ENCODE measurements around the gene ATP4A.
"Not testable (repeated sequence)": the region's sequence is repeated elsewhere in the genome, so short reads cannot be mapped to it uniquely, and the experiment has no call there.

The ATP4A gene

DNA sequence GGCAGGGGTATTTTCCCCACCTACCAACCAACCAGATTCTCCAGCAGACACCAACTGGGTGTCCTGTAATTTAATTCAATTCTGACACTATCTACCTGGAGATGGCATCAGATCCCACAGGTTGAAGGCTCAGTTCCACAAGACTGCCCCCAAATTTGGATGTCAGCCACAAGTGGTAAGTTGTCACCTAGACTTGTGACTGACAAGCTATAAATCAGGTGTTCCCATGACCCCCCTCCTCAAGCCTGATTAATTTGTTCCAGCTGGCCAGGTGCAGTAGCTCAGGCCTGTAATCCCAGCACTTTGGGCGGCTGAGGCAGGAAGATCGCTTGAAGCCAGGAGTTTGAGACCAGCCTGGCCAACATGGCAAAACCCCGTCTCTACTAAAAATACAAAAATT is 38.5 kb upstream of the ATP4A start:
- no peak overlapping the region for H3K4me3 ChIP-seq (replicated peaks; ENCODE audit: low read depth, low read length)
- no peak for DNase-seq (ENCODE audit: low read depth)
- TF ChIP-seq, protein P1, sequence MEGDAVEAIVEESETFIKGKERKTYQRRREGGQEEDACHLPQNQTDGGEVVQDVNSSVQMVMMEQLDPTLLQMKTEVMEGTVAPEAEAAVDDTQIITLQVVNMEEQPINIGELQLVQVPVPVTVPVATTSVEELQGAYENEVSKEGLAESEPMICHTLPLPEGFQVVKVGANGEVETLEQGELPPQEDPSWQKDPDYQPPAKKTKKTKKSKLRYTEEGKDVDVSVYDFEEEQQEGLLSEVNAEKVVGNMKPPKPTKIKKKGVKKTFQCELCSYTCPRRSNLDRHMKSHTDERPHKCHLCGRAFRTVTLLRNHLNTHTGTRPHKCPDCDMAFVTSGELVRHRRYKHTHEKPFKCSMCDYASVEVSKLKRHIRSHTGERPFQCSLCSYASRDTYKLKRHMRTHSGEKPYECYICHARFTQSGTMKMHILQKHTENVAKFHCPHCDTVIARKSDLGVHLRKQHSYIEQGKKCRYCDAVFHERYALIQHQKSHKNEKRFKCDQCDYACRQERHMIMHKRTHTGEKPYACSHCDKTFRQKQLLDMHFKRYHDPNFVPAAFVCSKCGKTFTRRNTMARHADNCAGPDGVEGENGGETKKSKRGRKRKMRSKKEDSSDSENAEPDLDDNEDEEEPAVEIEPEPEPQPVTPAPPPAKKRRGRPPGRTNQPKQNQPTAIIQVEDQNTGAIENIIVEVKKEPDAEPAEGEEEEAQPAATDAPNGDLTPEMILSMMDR (IDR thresholded peaks at IDR 0.05; ENCODE audit: low read length, missing control alignments), result no peak

DNA sequence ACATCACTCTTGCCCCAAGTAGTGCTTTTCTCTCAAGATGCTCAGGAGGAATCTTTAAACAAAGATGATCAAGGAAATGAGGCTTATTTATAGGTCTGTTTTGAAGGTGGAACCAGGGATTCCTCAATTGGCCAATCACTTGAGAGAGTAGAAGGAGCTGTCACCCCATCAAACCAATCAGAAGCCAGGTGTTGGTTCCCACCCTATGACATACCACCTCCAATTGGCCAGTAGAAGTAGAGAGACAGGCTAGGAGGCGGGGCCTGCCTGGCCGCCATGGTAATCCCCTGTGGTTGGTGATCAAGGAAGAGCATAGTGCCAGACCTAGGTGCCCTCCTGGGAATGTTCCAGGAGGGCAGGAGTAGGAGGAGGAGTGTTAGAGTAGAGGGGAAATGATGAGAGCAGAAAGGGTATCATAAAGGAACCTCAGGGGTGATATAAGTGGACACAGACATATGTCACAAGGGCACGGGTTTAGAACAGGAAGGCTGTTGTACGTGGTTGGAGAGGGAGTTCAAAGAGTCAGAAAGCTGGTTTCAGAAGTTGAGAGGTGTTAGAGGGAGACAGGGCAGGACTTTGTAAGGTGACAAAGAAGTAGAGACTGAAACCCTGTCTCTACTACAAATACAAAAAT is 33.0 kb upstream of the ATP4A start:
- H3K4me3 ChIP-seq (replicated peaks; ENCODE audit: low read depth, low read length), result no peak overlapping the region
- DNase-seq (ENCODE audit: low read depth), result peak; percentile 14
- TF ChIP-seq, protein P1 (IDR thresholded peaks at IDR 0.05; ENCODE audit: low read length, missing control alignments), result no peak

DNA sequence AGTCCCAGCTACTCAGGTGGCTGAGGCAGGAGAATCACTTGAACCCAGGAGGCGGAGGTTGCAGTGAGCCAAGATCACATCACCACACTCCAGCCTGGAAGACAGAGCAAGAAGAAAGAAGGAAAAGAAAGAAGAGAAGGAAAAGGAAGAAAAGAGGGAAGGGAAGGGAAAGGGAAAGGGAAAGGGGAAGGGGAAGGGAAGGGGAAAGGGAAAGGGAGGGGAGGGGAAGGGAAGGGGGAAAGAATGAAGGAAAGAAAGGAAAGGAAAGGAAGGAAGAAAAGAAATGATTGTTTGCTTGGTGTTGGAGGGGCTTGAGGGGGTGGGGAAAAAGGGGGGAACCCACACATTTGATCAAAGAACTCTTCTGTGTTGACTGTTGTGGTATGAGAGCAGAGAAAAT is 32.5 kb upstream of the ATP4A start:
- no peak for DNase-seq (ENCODE audit: low read depth)
- no peak overlapping the region for H3K4me3 ChIP-seq (replicated peaks; ENCODE audit: low read depth, low read length)
- TF ChIP-seq, protein P1 (IDR thresholded peaks at IDR 0.05; ENCODE audit: low read length, missing control alignments), result no peak

DNA sequence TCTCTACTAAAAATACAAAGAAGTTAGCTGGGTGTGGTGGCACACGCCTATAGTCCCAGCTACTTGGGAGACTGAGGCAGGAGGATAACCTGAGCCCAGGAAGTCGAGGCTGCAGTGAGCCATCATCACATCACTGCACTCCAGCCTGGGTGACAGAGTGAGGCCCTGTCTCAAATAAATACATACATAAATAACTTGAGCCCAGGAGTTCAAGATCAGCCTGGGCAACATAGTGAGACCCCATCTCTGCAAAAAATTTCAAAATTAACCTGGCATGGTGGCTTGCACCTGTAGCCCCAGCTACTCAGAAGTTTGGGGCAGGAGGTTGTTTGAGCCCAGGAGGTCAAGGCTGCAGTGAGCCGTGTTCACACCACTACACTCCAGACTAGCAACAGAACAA is 31.6 kb upstream of the ATP4A start:
- not testable (repeated sequence) for H3K4me3 ChIP-seq (replicated peaks; ENCODE audit: low read depth, low read length); DNase-seq (ENCODE audit: low read depth)

DNA sequence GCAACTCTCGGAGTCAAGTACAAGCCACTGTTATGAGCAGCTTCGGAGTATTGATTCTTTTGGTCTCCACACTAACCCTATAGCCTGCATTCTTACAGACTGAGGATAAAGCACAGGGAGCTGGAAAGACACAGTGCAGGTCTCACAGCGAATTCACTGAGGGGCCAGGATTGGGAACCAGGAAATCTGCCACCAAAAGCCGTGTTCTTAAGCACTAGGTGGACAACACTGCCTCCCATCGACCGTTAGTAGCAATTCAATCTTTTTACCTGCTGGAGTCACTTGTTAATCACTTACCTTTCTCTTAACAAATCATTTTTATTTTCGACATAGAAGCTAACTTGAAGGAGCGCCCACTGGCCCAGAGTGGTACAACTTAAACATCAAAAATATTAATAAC is 28.8 kb upstream of the ATP4A start:
- H3K4me3 ChIP-seq (replicated peaks; ENCODE audit: low read depth, low read length), result no peak overlapping the region
- peak; percentile 71 for DNase-seq (ENCODE audit: low read depth)
- TF ChIP-seq, protein P1 (IDR thresholded peaks at IDR 0.05; ENCODE audit: low read length, missing control alignments), result peak; percentile 63

DNA sequence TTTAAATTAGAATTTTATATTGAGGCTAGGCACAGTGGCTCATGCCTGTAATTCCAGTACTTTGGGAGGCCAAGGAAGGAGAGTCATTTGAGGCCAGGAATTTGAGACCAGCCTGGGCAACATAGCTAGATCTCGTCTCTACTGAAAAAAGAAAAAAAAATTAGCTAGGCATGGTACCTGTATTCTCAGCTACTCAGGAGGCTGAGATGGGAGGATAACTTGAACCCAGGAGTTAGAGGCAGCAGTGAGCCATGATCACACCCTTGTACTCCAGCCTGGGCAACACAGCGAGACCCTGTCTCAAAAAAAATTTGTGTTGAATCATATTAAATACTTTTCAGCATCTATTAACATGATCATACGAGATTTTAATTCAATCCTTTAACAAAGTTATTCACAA is 27.4 kb upstream of the ATP4A start:
- H3K4me3 ChIP-seq (replicated peaks; ENCODE audit: low read depth, low read length), result no peak overlapping the region
- TF ChIP-seq, protein P1 (IDR thresholded peaks at IDR 0.05; ENCODE audit: low read length, missing control alignments), result no peak
- DNase-seq (ENCODE audit: low read depth), result no peak

DNA sequence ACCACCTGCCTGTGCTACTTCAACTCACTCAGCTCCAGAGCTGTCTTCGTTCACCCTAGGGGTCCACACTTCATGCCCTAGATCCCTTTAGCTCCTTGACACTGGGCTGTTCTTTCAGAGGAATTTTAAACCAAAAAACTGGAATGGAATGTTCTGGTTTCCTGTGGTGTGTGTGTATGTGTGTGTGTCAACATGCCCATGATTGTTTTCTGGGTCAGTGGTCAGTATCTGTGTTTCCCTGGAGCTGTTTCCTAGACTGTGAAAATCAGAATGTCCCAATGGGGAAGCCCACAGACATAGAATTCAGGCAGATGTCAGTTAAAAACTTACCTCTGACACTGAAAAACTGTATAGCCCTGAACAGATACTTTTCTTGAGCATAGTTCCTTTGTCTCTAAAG is 23.9 kb upstream of the ATP4A start:
- no peak overlapping the region for H3K4me3 ChIP-seq (replicated peaks; ENCODE audit: low read depth, low read length)
- TF ChIP-seq, protein P1 (IDR thresholded peaks at IDR 0.05; ENCODE audit: low read length, missing control alignments), result no peak
- peak; percentile 39 for DNase-seq (ENCODE audit: low read depth)

Data from fibroblast of pulmonary artery (primary cell).